Measurements from ENCODE around the gene ADAM22. TPM values are rescaled to one million over a fixed set of nuclear protein-coding genes. Genes with fewer than 3 reads are reported as not detected.
A peak's percentile ranks its signal among the peaks of the same experiment; 100 is the strongest.

The ADAM22 gene
- polyA plus RNA-seq, 1 donor from 2014 or later, result 46.3 TPM

- no peaks in the 10 kb centered on the region for H3K79me2 ChIP-seq (replicated peaks; ENCODE audit: insufficient read depth, low read length)
- no peak overlapping the region for H3K9ac ChIP-seq (ENCODE audit: low read length)
- H2AFZ ChIP-seq (ENCODE audit: low read depth, low read length), result no peak overlapping the region
- no peaks in the 10 kb centered on the region for H3K9me2 ChIP-seq (ENCODE audit: insufficient read depth, low read length)
- no peaks in the 10 kb centered on the region for H4K20me1 ChIP-seq (ENCODE audit: insufficient read depth)
- no peaks in the 10 kb centered on the region for H3F3A ChIP-seq (ENCODE audit: insufficient read depth, low read length, poor library complexity, severe bottlenecking)
- no peaks in the 10 kb centered on the region for H3K27me3 ChIP-seq (ENCODE audit: insufficient read depth, low read depth, low read length)
- no peaks in the 10 kb centered on the region for H3K9me3 ChIP-seq (ENCODE audit: low read length)
- TF ChIP-seq TAF1 (IDR thresholded peaks at IDR 0.05; ENCODE audit: low read depth), result no peak
- TF ChIP-seq MXI1 (conservative IDR thresholded peaks at IDR 0.05; ENCODE audit: poor library complexity, severe bottlenecking), result no peak
- no peak for TF ChIP-seq EZH2 (IDR thresholded peaks at IDR 0.05; ENCODE audit: borderline replicate concordance, insufficient read depth, low read length, poor library complexity, severe bottlenecking)
- no peak for TF ChIP-seq CTCF (IDR thresholded peaks at IDR 0.05; ENCODE audit: poor library complexity, severe bottlenecking)
- TF ChIP-seq POLR2AphosphoS5 (IDR thresholded peaks at IDR 0.05), result no peak
- no peak for TF ChIP-seq REST (IDR thresholded peaks at IDR 0.05; ENCODE audit: borderline replicate concordance)
- no peak for TF ChIP-seq EP300 (conservative IDR thresholded peaks at IDR 0.05; ENCODE audit: poor library complexity, severe bottlenecking)
- TF ChIP-seq SMC3 (conservative IDR thresholded peaks at IDR 0.05; ENCODE audit: poor library complexity), result no peak
- no peak for TF ChIP-seq RAD21 (conservative IDR thresholded peaks at IDR 0.05)
- H3K4me2 ChIP-seq (ENCODE audit: low read length), result no peak overlapping the region
- no peak overlapping the region for H3K27ac ChIP-seq (ENCODE audit: low read length)
- no peak overlapping the region for H3K4me3 ChIP-seq (ENCODE audit: low read length)
- no peaks in the 10 kb centered on the region for H3K36me3 ChIP-seq (ENCODE audit: insufficient read depth, low read length)
Observed at GRCh38 chr7:88239852-88240251, 305.8 kb downstream of the ADAM22 start.

GRCh38 chr7:88243345-88243909, 309.4 kb downstream of the ADAM22 start:
- Histone ChIP-seq H3K9me3 (ENCODE audit: low read length) (no peaks in the 10 kb centered on the region), H3K4me3 (ENCODE audit: low read length) (no peak overlapping the region), H3F3A (ENCODE audit: insufficient read depth, low read length, poor library complexity, severe bottlenecking) (no peaks in the 10 kb centered on the region), H3K9me2 (ENCODE audit: insufficient read depth, low read length) (no peaks in the 10 kb centered on the region), H3K36me3 (ENCODE audit: insufficient read depth, low read length) (no peaks in the 10 kb centered on the region), H2AFZ (ENCODE audit: low read depth, low read length) (no peak overlapping the region), H3K9ac (ENCODE audit: low read length) (no peak overlapping the region), H3K27me3 (ENCODE audit: insufficient read depth, low read depth, low read length) (no peaks in the 10 kb centered on the region), H4K20me1 (ENCODE audit: insufficient read depth) (no peaks in the 10 kb centered on the region), H3K27ac (ENCODE audit: low read length) (no peak overlapping the region), H3K4me2 (ENCODE audit: low read length) (no peak overlapping the region), H3K79me2 (replicated peaks; ENCODE audit: insufficient read depth, low read length) (no peaks in the 10 kb centered on the region)
- TF ChIP-seq CTCF (IDR thresholded peaks at IDR 0.05; ENCODE audit: poor library complexity, severe bottlenecking) (peak; percentile 98), TAF1 (IDR thresholded peaks at IDR 0.05; ENCODE audit: low read depth) (no peak), SMC3 (conservative IDR thresholded peaks at IDR 0.05; ENCODE audit: poor library complexity) (peak; percentile 99), RAD21 (conservative IDR thresholded peaks at IDR 0.05) (peak; percentile 99), REST (IDR thresholded peaks at IDR 0.05; ENCODE audit: borderline replicate concordance) (no peak), EZH2 (IDR thresholded peaks at IDR 0.05; ENCODE audit: borderline replicate concordance, insufficient read depth, low read length, poor library complexity, severe bottlenecking) (no peak), MXI1 (conservative IDR thresholded peaks at IDR 0.05; ENCODE audit: poor library complexity, severe bottlenecking) (no peak), POLR2AphosphoS5 (IDR thresholded peaks at IDR 0.05) (peak; percentile 30), EP300 (conservative IDR thresholded peaks at IDR 0.05; ENCODE audit: poor library complexity, severe bottlenecking) (peak; percentile 41)
